Measurements from ENCODE around the gene PRAMEF27. TPM values are rescaled to one million over a fixed set of nuclear protein-coding genes. Genes with fewer than 3 reads are reported as not detected.
"Not testable (repeated sequence)": the region's sequence is repeated elsewhere in the genome, so short reads cannot be mapped to it uniquely, and the experiment has no call there.

PRAMEF27 gene
- total RNA-seq = not detected

DNA sequence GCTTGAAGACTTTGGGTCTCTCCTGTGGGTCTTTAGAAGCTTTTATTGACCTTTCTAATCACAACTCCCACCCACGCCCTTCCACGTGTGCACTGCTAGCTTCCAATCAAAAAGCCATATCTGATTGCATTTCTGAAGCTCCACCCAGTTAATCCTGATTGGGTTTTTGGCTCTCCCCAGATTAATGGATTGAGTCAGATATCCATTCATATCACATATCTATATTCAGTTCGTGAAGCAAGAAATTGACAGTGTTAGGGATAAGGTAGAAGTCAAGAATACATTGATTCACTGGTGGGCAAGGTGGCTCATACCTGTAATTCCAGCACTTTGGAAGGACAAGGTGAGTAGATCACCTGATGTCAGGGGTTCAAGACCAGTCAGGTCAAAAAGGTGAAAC lies at the start of gene PRAMEF27:
TSS of gene PRAMEF27 (minus strand) at position 101 of the 400 bp plus-strand sequence. CDS start 2,916 bp downstream, outside the sequence.
- CTCF ChIA-PET; H3K27ac Mint-ChIP-seq; H3K36me3 Mint-ChIP-seq (ENCODE audit: low read depth); H3K9me3 Mint-ChIP-seq (ENCODE audit: insufficient read depth); H3K27me3 Mint-ChIP-seq (ENCODE audit: low read depth); POLR2A ChIA-PET; H3K4me3 Mint-ChIP-seq; DNase-seq; H3K4me1 Mint-ChIP-seq (ENCODE audit: low read depth); ATAC-seq: not testable (repeated sequence)

DNA sequence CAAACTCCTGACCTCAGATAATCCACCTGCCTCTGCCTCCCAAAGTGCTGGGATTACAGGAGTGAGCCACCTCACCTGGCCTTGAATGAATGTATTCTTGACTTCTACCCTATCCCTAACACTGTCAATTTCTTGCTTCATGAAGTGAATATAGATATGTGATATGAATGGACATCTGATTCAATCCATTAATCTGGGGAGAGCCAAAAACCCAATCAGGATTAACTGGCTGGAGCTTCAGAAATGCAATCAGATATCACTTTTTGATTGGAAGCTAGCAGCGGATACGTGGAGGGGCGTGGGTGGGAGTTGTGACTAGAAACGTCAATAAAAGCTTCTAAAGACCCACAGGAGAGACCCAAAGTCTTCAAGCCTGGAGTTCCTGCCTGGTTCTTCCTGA lies 14.1 kb upstream of the PRAMEF27 start, which contains the start of gene PRAMEF25:
TSS of gene PRAMEF25 (plus strand) at position 301 of the 400 bp plus-strand sequence. CDS start 2,920 bp downstream, outside the sequence.
- H3K4me1 Mint-ChIP-seq (ENCODE audit: low read depth); CTCF ChIA-PET; H3K36me3 Mint-ChIP-seq (ENCODE audit: low read depth); POLR2A ChIA-PET; H3K27ac Mint-ChIP-seq; H3K27me3 Mint-ChIP-seq (ENCODE audit: low read depth); H3K4me3 Mint-ChIP-seq; ATAC-seq; DNase-seq; H3K9me3 Mint-ChIP-seq (ENCODE audit: insufficient read depth): not testable (repeated sequence)

GRCh38 chr1:13019846-13020245 lies 36.5 kb downstream of the PRAMEF27 start:
- H3K36me3 Mint-ChIP-seq (ENCODE audit: low read depth); H3K9me3 Mint-ChIP-seq (ENCODE audit: insufficient read depth); ATAC-seq; DNase-seq; H3K4me3 Mint-ChIP-seq; H3K4me1 Mint-ChIP-seq (ENCODE audit: low read depth); H3K27ac Mint-ChIP-seq; H3K27me3 Mint-ChIP-seq (ENCODE audit: low read depth); CTCF ChIA-PET; POLR2A ChIA-PET: not testable (repeated sequence)

GRCh38 chr1:13011932-13012331 lies 44.4 kb downstream of the PRAMEF27 start:
- H3K4me1 Mint-ChIP-seq (ENCODE audit: low read depth); H3K36me3 Mint-ChIP-seq (ENCODE audit: low read depth); H3K27me3 Mint-ChIP-seq (ENCODE audit: low read depth); H3K27ac Mint-ChIP-seq; CTCF ChIA-PET; POLR2A ChIA-PET; H3K4me3 Mint-ChIP-seq; ATAC-seq; H3K9me3 Mint-ChIP-seq (ENCODE audit: insufficient read depth); DNase-seq: not testable (repeated sequence)

GRCh38 chr1:13009348-13009747 lies 47.0 kb downstream of the PRAMEF27 start:
- CTCF ChIA-PET; H3K4me1 Mint-ChIP-seq (ENCODE audit: low read depth): not testable (repeated sequence)

DNA sequence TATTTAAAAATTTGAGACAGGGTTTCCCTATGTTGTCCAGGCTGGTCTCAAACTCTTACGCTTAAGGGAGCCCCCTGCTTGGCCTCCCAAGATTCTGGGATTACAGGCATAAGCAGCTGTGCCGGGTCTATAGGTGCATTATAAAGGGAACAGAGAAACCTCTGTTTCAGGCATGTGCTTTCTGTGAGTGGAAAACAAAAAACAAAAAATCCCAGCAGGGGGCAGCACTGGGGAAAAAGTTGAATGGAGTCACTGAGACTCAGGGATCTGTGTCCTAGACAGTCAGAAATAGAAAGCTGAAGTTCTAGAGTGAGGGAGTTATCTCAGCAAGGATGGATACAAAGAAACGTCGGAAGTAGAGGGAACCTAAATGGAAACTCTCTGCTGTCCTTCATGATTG lies 50.6 kb downstream of the PRAMEF27 start:
- DNase-seq, H3K4me3 Mint-ChIP-seq, CTCF ChIA-PET: not testable (repeated sequence)

More at GRCh38 chr1:13009348-13009747, 47.0 kb downstream of the PRAMEF27 start:
- DNase-seq; ATAC-seq; POLR2A ChIA-PET; H3K36me3 Mint-ChIP-seq (ENCODE audit: low read depth); H3K9me3 Mint-ChIP-seq (ENCODE audit: insufficient read depth); H3K27ac Mint-ChIP-seq; H3K27me3 Mint-ChIP-seq (ENCODE audit: low read depth); H3K4me3 Mint-ChIP-seq: not testable (repeated sequence)

More for the DNA sequence above, 50.6 kb downstream of the PRAMEF27 start:
- H3K36me3 Mint-ChIP-seq (ENCODE audit: low read depth); H3K4me1 Mint-ChIP-seq (ENCODE audit: low read depth); H3K27me3 Mint-ChIP-seq (ENCODE audit: low read depth); H3K27ac Mint-ChIP-seq; POLR2A ChIA-PET; H3K9me3 Mint-ChIP-seq (ENCODE audit: insufficient read depth); ATAC-seq: not testable (repeated sequence)

Other genes with a start within 250 kb of the PRAMEF27 start
- gene PRAMEF11, start 225.2 kb downstream of the PRAMEF27 start, total RNA-seq = not detected
- not detected for gene HNRNPCL1, start 207.9 kb downstream of the PRAMEF27 start, total RNA-seq
- gene PRAMEF2, start 199.5 kb downstream of the PRAMEF27 start, total RNA-seq = not detected
- not detected for gene PRAMEF4, start 170.4 kb downstream of the PRAMEF27 start, total RNA-seq
- not detected for gene PRAMEF10, start 158.3 kb downstream of the PRAMEF27 start, total RNA-seq
- gene PRAMEF7, start 140.0 kb downstream of the PRAMEF27 start, total RNA-seq = not detected
- gene PRAMEF6, start 109.0 kb downstream of the PRAMEF27 start, total RNA-seq = not detected
- not detected for gene HNRNPCL3, start 4.2 kb upstream of the PRAMEF27 start, total RNA-seq
- gene PRAMEF25, start 14.2 kb upstream of the PRAMEF27 start, total RNA-seq = not detected
- gene HNRNPCL2, start 60.3 kb upstream of the PRAMEF27 start, total RNA-seq = not detected
- gene PRAMEF26, start 99.4 kb upstream of the PRAMEF27 start, total RNA-seq = not detected
- not detected for gene HNRNPCL4, start 109.1 kb upstream of the PRAMEF27 start, total RNA-seq
- not detected for gene PRAMEF9, start 115.3 kb upstream of the PRAMEF27 start, total RNA-seq
- gene PRAMEF13, start 144.8 kb upstream of the PRAMEF27 start, total RNA-seq = not detected
- not detected for gene PRAMEF18, start 169.6 kb upstream of the PRAMEF27 start, total RNA-seq
- not detected for gene PRAMEF5, start 197.6 kb upstream of the PRAMEF27 start, total RNA-seq
- gene PRAMEF8, start 228.6 kb upstream of the PRAMEF27 start, total RNA-seq = not detected
- not detected for gene PRAMEF33, start 247.0 kb upstream of the PRAMEF27 start, total RNA-seq